Activated CD4-positive, alpha-beta T cell treated with anti-CD3 and anti-CD28 coated beads, Interleukin-2, amount 10 ng/mL, durations not matched to agents 24 days and 14 days (primary cell): ENCODE data around the gene LIME1. TPM values are rescaled to one million over a fixed set of nuclear protein-coding genes. Genes with fewer than 3 reads are reported as not detected.

Source experiments
- DNase-seq: peaks from one replicate; pipeline ENCODE4 v3.0.0; 2022
- H3K27ac Mint-ChIP-seq: one replicate; pipeline ENCODE4 v1.8.0; 2022; ENCODE audit warnings: mild to moderate bottlenecking, mixed read lengths
- H3K27me3 Mint-ChIP-seq: one replicate; pipeline ENCODE4 v1.8.0; 2022; ENCODE audit warnings: mixed read lengths
- H3K36me3 Mint-ChIP-seq: one replicate; pipeline ENCODE4 v1.8.0; 2022; ENCODE audit warnings: low read depth, mild to moderate bottlenecking, mixed read lengths
- H3K4me1 Mint-ChIP-seq: one replicate; pipeline ENCODE4 v1.8.0; 2021; ENCODE audit warnings: mixed read lengths
- H3K4me3 Mint-ChIP-seq: one replicate; pipeline ENCODE4 v1.8.0; 2022; ENCODE audit warnings: mild to moderate bottlenecking, moderate library complexity, mixed read lengths
- H3K9me3 Mint-ChIP-seq: one replicate; pipeline ENCODE4 v1.8.0; 2021; ENCODE audit warnings: mixed read lengths
- intact Hi-C: fragments of 100-400 bp; cut with micrococcal nuclease; formaldehyde crosslinking; loops from one replicate; pipeline ENCODE4 v1.15.1; 2023
- total RNA-seq: library from RNA; stranded (reverse); gene quantifications from 2 replicates; pipeline ENCODE4 v1.2.3, GENCODE V29; 2022

LIME1 gene
- total RNA-seq, 1 donor from 2014 or later: 12.2 TPM

DNA sequence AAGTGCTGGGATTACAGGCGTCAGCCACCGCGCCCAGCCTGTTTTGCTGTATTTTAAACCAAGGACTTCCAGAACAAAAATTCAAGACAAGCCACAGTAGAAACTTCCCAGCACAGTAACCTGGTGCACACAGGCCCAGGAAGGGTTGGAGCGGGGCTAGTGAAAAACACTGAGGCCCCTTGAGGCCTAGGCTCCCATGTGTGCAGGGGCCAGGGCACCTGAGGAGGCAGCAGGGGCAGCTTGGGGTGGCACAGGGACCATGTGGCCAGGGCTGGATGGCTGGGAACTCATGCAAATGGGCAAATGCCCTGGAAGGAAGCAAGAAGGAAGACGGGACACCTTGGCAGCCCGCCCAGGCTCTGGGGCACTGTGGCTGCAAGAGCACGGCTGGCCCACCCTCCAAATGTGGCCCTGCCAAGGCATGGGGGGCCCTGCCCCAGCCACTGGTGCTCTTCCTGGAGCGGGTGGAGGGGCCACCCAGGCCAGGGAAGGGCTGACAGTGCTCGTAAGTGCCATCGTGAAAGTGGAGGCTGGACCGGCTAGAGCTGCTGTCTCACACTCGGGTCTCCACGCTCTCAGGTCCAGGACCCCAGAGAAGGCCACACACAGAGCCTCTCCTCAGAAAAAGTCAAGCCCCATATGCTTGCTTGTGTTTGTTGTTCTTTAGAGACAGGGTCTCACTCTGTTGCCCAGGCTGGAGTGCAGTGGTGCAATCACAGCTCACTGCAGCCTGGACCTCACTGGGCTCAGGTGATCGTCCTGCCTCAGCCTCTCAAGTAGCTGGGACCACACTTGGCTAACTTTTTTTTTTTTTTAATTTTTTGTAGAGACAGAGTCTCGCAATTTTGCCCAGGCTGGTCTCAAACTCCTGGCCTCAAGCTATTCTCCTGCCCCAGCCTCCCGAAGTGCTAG lies 13.4 kb downstream of the LIME1 start:
- Mint-ChIP-seq H3K4me1 (peaks cover 11% of the 10 kb centered on the region), H3K27me3 (no peaks in the 10 kb centered on the region)

DNA sequence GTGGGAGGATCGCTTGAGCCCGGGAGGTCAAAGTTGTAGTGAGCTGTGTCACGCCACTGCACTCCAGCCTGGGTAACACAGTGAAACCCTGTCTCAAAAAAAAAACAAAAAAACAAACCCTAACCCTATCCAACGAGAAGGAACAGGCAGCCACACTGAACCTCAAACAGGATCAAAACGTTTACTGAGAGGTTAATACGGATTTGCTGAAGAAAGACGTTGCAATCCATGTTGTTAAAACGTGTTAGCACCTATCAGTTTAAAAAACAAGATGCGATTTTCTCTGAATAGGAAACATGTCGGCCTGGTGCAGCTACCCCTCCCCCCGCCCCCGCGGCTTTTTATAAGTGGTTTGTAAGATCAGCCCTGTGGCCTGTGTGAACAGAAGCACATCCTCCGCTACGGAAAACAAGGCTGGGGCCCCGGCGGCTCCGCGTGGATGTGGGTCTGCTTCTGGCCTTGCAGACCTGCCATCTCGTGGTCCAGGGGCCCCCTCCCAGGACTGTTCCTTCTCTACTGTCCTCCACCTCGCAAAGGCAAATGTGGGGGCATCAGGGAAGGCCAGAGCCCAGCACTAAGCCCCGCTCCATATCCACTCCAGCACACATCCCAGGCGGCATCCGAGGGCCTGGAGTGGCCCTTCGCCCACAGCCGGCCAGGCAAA lies 14.5 kb downstream of the LIME1 start:
- Mint-ChIP-seq H3K27ac (peak overlapping the region; percentile 88), H3K36me3 (no peaks in the 10 kb centered on the region)
- intact Hi-C loops: loop anchor here (1.0 kb wide), 1 partner anchor 14 kb away; no protein-coding TSS in a partner anchor

More for the DNA sequence above, 13.4 kb downstream of the LIME1 start:
- Mint-ChIP-seq H3K27ac (peak overlapping the region; percentile 67), H3K36me3 (no peaks in the 10 kb centered on the region), H3K4me3 (peak overlapping the region; percentile 41), H3K9me3 (no peaks in the 10 kb centered on the region)
- intact Hi-C loops: no loop called here
- DNase-seq: no peak

DNA sequence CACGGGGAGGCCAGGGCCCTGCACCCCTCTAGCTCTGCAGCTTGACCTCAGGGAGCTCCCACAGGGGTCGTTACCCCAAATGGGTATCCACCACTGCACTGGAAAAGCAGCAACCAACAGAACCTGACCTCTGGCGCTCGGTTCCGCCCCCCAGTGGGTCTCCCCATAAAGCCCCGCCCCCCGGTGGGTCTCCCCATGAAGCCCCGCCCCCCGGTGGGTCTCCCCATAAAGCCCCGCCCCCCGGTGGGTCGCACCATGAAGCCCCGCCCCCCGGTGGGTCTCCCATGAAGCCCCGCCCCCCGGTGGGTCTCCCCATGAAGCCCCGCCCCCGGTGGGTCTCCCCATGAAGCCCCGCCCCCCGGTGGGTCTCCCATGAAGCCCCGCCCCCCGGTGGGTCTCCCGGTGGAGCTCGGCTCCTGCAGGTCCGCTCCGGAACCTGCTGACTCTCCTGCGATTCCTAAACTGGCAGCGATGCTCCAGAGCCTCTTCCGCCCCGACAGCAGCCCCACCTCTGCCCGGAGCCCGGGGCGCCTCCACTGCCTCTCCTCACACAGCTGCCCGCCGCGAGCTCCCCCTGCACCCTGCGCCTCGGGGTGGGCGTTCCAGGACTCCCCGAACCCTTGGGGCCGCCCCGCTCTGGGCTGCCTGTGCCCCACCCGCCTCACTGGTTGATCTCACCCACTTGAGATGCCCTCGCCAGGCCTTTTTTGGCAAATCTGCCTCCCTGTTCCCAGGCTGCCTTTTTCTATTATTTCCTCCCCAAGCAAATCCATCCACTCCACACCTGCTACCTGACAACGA lies 15.2 kb downstream of the LIME1 start:
- H3K27me3 Mint-ChIP-seq: peaks cover 3% of the 10 kb centered on the region
- peak overlapping the region; percentile 88 for H3K27ac Mint-ChIP-seq
- H3K4me3 Mint-ChIP-seq: peak overlapping the region; percentile 73
- intact Hi-C loops: loop anchor here (1.0 kb wide), 1 partner anchor 14 kb away; no protein-coding TSS in a partner anchor
- H3K36me3 Mint-ChIP-seq: no peaks in the 10 kb centered on the region
- H3K4me1 Mint-ChIP-seq: peaks cover 15% of the 10 kb centered on the region
- DNase-seq: peak; percentile 80
- H3K9me3 Mint-ChIP-seq: no peaks in the 10 kb centered on the region

More for the DNA sequence above, 14.5 kb downstream of the LIME1 start:
- Mint-ChIP-seq H3K4me1 (peaks cover 11% of the 10 kb centered on the region), H3K27me3 (peaks cover 1% of the 10 kb centered on the region), H3K4me3 (peak overlapping the region; percentile 73), H3K9me3 (no peaks in the 10 kb centered on the region)
- DNase-seq: peak; percentile 88

DNA sequence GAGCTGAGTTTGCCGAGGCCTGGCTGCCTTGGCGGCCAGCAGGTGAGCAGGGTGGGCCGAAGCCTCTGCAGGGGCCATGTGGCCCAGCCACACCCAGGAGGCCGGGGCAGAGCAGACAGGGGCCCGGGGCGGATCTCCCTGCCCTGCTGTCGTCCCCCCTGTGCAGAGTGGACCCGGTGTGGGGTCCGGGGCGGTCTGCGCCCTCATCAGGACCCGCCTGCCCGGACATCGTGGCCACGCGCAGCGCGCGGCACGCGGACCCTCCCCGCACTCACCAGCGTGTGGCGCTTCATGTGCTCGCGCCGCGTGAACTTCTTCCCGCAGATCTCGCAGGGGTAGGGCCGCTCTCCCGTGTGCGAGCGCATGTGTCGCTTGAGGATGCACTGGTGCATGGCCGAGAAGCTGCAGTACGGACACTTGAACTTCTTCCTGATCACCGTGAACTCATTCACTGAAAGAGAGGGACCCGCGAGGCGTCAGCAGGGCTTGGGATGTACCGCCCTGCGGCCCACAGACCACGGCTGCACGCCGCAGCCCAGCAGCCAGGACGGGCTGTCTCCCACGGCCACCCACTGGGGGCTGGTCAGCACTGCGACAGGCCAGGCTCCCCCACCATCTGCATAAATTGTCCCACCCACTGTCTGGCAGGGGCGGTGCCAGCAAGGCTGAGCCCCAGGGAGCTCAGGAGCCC lies 16.1 kb downstream of the LIME1 start:
- no peak overlapping the region for H3K4me3 Mint-ChIP-seq
- intact Hi-C loops: no loop called here
- no peaks in the 10 kb centered on the region for H3K36me3 Mint-ChIP-seq
- H3K27ac Mint-ChIP-seq: no peak overlapping the region
- DNase-seq: no peak
- no peaks in the 10 kb centered on the region for H3K9me3 Mint-ChIP-seq
- H3K27me3 Mint-ChIP-seq: peaks cover 6% of the 10 kb centered on the region
- peaks cover 17% of the 10 kb centered on the region for H3K4me1 Mint-ChIP-seq

DNA sequence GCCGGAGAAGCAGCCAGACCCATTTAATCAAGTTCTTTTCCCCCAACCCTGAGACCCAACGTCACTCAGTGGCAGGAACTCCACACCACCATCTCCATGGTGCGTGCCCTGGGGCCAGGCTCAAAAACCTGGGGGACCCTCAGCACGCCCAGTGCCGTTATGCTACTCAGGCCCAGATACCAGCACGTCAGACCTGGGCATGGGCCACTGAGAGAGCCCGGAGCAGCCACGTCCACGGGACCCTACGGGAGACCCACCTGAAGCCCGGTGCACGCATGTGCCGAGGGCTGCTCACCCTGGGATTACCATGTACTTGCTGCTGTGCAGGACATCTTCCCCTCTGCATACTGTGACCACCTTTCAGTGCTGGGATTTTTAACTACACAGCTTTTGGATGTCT lies 16.9 kb downstream of the LIME1 start:
- Mint-ChIP-seq H3K4me3 (no peak overlapping the region), H3K36me3 (no peaks in the 10 kb centered on the region), H3K4me1 (peaks cover 17% of the 10 kb centered on the region), H3K9me3 (no peaks in the 10 kb centered on the region), H3K27me3 (peaks cover 8% of the 10 kb centered on the region), H3K27ac (no peak overlapping the region)
- intact Hi-C loops: no loop called here
- no peak for DNase-seq

DNA sequence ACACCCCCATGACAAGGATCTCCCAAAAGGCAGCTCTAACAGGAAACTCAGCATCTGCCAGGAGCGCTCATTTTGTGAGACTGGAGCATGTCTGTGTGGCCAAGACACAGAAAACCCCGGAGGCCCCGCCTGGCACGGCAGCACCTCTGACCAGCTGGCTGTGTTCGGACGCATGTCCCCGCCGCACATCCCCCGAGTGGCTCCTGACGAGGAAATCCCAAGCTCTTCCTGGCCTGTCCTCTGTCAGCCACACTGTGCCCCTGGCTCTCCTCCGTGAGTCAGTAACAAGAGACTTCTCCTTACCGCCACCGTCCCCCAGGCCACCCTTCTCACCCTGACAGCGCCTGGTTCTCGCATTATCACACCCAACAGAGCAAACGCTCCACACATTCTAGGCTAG lies 17.5 kb downstream of the LIME1 start:
- no peaks in the 10 kb centered on the region for H3K9me3 Mint-ChIP-seq
- no peak overlapping the region for H3K27ac Mint-ChIP-seq
- H3K36me3 Mint-ChIP-seq: no peaks in the 10 kb centered on the region
- H3K4me3 Mint-ChIP-seq: no peak overlapping the region
- no peak for DNase-seq
- H3K27me3 Mint-ChIP-seq: peaks cover 9% of the 10 kb centered on the region
- peaks cover 17% of the 10 kb centered on the region for H3K4me1 Mint-ChIP-seq
- intact Hi-C loops: no loop called here

DNA sequence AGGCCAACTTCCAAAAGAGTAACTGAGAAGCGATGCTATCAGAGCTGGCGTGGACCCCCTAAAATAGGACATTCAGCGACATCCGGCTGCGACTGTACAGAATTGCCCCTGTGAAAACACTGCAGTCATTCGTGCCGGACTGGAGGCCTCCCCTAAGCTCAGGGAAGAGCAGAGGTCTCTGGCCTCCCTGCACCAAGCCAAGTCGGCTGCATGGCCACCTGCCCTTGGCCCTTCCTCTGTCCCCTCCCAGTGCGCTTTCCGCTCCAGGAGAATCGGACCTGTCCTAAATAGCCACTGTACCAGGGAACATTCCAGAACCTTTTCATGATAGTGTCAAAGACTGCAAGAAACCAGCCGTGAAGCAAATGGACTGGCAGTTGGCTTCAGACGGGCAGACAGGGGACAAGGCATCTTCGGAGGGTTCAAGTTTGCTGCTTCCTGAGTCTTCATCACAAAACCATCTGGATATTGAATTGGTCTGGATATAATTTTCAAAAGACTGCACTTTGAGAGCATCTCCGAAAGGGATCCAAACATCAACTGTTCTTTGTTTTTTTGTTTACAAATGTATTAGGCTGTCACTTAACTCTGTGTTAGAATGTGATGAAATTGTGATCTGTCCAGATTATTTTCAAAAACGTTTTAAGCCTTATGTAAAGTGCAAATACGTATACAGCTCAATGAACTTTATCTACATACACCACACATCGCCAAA lies 19.6 kb downstream of the LIME1 start:
- Mint-ChIP-seq H3K27me3 (peaks cover 15% of the 10 kb centered on the region), H3K4me1 (peaks cover 10% of the 10 kb centered on the region), H3K36me3 (no peaks in the 10 kb centered on the region), H3K9me3 (no peaks in the 10 kb centered on the region), H3K27ac (peak overlapping the region; percentile 29), H3K4me3 (no peak overlapping the region)
- intact Hi-C loops: no loop called here
- no peak for DNase-seq

DNA sequence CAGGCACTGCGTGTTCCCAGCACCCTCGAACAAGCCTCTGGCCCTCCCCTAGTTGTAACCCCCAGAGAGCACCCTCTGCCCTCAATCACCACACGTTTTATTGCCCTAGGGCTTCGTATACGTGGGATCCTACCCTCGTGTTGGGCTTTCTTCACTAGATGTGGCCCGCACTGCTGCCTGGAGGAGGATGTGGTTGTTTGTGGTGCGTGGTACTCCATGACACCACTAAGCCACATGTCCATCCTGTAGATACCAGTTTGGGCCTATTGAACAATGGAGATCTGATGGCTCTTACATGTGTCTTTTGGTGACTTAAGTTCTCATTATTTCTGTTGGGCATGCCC lies 20.2 kb downstream of the LIME1 start:
- Mint-ChIP-seq H3K9me3 (no peaks in the 10 kb centered on the region), H3K4me1 (peaks cover 7% of the 10 kb centered on the region), H3K4me3 (no peak overlapping the region), H3K36me3 (no peaks in the 10 kb centered on the region), H3K27me3 (peaks cover 15% of the 10 kb centered on the region), H3K27ac (peak overlapping the region; percentile 29)
- DNase-seq: peak; percentile 70
- intact Hi-C loops: no loop called here

DNA sequence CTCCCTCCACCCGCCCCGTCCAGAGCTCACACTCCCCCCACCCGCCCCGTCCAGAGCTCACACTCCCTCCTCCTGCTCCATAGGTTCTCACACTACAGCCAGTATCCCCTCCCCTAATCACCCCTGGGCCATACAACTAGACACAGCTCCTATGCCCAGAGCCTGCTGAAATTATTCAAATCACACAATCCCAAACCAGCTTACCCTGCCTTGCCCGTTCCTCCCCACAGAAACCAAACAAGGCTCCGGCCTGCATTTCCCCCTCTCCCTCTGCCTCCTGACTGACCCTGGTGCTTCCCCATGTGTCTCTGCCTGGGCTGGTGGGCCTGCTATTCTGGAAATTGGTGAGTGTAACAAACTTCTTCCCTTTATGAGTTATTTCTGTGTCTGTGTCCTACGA lies 21.7 kb downstream of the LIME1 start:
- Mint-ChIP-seq H3K4me1 (peaks cover 7% of the 10 kb centered on the region), H3K9me3 (no peaks in the 10 kb centered on the region), H3K4me3 (no peak overlapping the region), H3K27ac (no peak overlapping the region), H3K27me3 (peaks cover 19% of the 10 kb centered on the region), H3K36me3 (no peaks in the 10 kb centered on the region)
- intact Hi-C loops: no loop called here
- DNase-seq: no peak

DNA sequence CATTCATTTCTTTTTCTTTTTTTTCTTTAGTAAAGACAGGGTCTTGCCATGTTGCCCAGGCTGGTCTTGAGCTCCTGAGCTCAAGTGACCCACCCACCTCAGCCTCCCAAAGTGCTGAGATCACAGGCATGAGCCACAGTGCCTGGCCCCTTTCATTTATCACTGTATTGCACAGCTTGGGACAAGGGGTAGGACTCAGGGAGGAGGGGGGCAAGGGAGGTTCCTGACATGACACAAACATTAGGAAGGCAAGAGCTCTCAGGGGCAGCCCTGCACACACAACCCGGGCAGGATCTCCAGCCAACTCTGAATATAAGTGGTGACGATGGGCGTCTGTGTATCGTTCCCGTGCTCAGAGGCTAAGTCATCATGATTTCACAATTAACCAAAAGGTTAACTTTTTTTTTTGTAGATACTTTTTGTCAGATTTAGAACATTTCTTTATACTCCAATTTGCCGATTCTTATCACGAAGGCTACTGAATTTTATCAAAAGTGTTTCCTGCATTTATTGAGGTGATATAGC lies 23.0 kb downstream of the LIME1 start:
- intact Hi-C loops: no loop called here
- DNase-seq: no peak
- Mint-ChIP-seq H3K36me3 (no peaks in the 10 kb centered on the region), H3K4me1 (peaks cover 7% of the 10 kb centered on the region), H3K27me3 (peaks cover 21% of the 10 kb centered on the region), H3K9me3 (no peaks in the 10 kb centered on the region), H3K27ac (no peak overlapping the region), H3K4me3 (no peak overlapping the region)

DNA sequence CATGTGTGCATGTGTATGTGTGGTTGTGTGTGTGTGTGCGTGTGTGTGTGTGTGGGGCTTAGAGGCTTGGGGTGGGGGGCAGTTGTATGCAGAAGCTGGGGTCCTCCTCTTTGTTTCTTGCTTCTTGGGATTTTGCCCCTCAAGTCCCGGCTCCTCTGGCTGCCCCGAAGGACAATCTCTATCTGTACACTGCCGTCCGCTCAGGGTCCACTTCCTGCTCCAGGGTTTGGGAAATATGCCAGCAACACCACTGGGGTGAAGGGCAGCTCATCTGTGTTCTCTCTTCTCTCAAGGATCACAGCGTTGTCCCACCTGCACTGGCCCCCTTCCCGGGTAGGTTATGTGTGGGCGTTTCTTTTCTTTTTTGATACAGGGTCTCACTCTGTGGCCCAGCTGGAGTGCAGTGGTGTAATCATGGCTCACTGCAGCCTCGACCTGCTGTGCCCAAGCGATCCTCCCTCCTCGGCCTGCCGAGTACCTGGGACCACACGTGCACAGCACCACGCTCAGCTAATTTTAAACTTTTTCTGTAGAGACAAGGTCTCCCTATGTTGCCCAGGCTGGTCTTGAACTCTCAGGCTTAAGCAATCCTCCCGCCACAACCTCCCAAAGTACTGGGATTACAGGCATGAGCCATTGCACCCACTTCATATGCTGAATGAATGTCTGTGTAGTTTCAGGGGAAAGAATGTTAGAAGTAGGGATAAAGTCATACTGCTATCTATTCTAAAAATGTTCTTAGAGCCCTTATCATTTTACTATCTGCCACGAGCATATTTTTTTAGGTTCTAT lies 28.8 kb downstream of the LIME1 start:
- intact Hi-C loops: no loop called here
- Mint-ChIP-seq H3K9me3 (no peaks in the 10 kb centered on the region), H3K27ac (no peak overlapping the region), H3K4me3 (no peak overlapping the region), H3K36me3 (no peaks in the 10 kb centered on the region), H3K27me3 (peaks cover 9% of the 10 kb centered on the region), H3K4me1 (no peaks in the 10 kb centered on the region)
- DNase-seq: no peak

DNA sequence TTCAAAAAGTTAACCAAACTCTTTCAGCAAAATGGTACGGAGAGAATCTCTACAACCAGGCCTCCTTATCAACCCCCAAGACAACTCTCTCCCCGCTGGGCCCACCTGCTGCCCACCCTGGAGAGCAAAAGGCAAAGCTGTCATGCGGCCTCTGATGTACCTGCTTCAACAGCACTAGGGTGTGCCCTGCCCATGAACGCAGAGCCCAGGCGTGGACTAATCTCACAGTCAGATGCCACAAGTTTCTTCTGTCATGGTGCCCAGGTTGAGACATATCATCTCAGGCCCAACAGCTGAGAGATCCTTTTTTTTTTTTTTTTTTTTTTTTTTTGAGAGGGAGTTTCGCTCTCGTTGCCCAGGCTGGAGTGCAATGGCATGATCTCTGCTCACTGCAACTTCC lies 29.4 kb downstream of the LIME1 start:
- intact Hi-C loops: no loop called here
- Mint-ChIP-seq H3K27me3 (peaks cover 9% of the 10 kb centered on the region), H3K4me3 (no peak overlapping the region), H3K4me1 (no peaks in the 10 kb centered on the region), H3K9me3 (no peaks in the 10 kb centered on the region), H3K36me3 (no peaks in the 10 kb centered on the region), H3K27ac (no peak overlapping the region)
- DNase-seq: no peak
